HEK293 (cell line): ENCODE measurements around the gene LAMC3.

ENCODE experiments used
- CTCF ChIA-PET: fragments of 350-600 bp; formaldehyde crosslinking; extraction: SDS; loops from one replicate; lab custom pipeline; 2021; ENCODE audit warnings: antibody characterized with exemption; lab: Yijun Ruan, JAX
- POLR2A ChIA-PET: fragments of 300-600 bp; formaldehyde crosslinking; extraction: SDS; loops from one replicate; lab custom pipeline; 2020; ENCODE audit warnings: antibody characterized with exemption, inconsistent platforms; lab: Yijun Ruan, JAX
- H3K27ac ChIP-seq: fragments of 200-500 bp; sonication (Bioruptor generic); 2 replicates; pipeline ENCODE4 v1.5.1; 2014; ENCODE audit warnings: low read depth, low read length, control low read depth, inconsistent platforms; ENCODE audit errors: extremely low read depth
- H3K36me3 ChIP-seq, 2 experiments: fragments of 200-500 bp in 1 of 2; sonication (Bioruptor generic) in 1 of 2; 1 replicate in 1 of 2; 2 replicates in 1 of 2; pipeline ENCODE4 v1.5.1; 2014 to 2017; ENCODE audit warnings: inconsistent platforms in 2 of 2, low read length in 2 of 2; ENCODE audit not compliant: control insufficient read depth in 2 of 2, insufficient read depth in 1 of 2
- H3K4me1 ChIP-seq: fragments of 200-500 bp; sonication (Bioruptor generic); 2 replicates; pipeline ENCODE4 v1.5.1; 2014; ENCODE audit warnings: mild to moderate bottlenecking, low read length, inconsistent platforms; ENCODE audit not compliant: control insufficient read depth, insufficient read depth
- H3K4me3 ChIP-seq: 2 replicates; pipeline ENCODE4 v1.5.1; 2011; ENCODE audit warnings: low read depth, mild to moderate bottlenecking, control low read depth, low read length, moderate library complexity
- H3K9me3 ChIP-seq: fragments of 200-500 bp; sonication (Bioruptor generic); 2 replicates; pipeline ENCODE4 v1.5.1; 2014; ENCODE audit warnings: low read depth, low read length, inconsistent platforms; ENCODE audit not compliant: control insufficient read depth, insufficient read depth
- BCL11B ChIP-seq: fragments of 450-650 bp; formaldehyde crosslinking; IDR thresholded peaks from 2 replicates; pipeline ENCODE4 v1.5.1; 2016; ENCODE audit warnings: low read depth, missing biosample characterization, missing genetic modification characterization
- EGR2 ChIP-seq: fragments of 450-650 bp; formaldehyde crosslinking; IDR thresholded peaks from 2 replicates; pipeline ENCODE4 v1.5.1; 2016; ENCODE audit warnings: low read depth, missing biosample characterization, missing genetic modification characterization
- KLF1 ChIP-seq: fragments of 450-650 bp; formaldehyde crosslinking; IDR thresholded peaks from 2 replicates; pipeline ENCODE4 v1.5.1; 2016; ENCODE audit warnings: missing biosample characterization, missing genetic modification characterization
- MYNN ChIP-seq: fragments of 450-650 bp; formaldehyde crosslinking; IDR thresholded peaks from 2 replicates; pipeline ENCODE4 v1.5.1; 2016; ENCODE audit warnings: missing biosample characterization, missing genetic modification characterization, borderline replicate concordance
- RBAK ChIP-seq: fragments of 450-650 bp; formaldehyde crosslinking; IDR thresholded peaks from 2 replicates; pipeline ENCODE4 v1.5.1; 2016; ENCODE audit warnings: missing biosample characterization, missing genetic modification characterization
- SALL2 ChIP-seq: fragments of 450-650 bp; formaldehyde crosslinking; IDR thresholded peaks from 2 replicates; pipeline ENCODE4 v1.5.0; 2017; ENCODE audit warnings: missing biosample characterization, mild to moderate bottlenecking, missing genetic modification characterization, borderline replicate concordance
- SCRT2 ChIP-seq: fragments of 450-650 bp; formaldehyde crosslinking; IDR thresholded peaks from 2 replicates; pipeline ENCODE4 v1.5.1; 2016; ENCODE audit warnings: missing biosample characterization, missing genetic modification characterization
- SP2 ChIP-seq: fragments of 450-650 bp; formaldehyde crosslinking; IDR thresholded peaks from 2 replicates; pipeline ENCODE4 v1.5.1; 2016; ENCODE audit warnings: missing biosample characterization, missing genetic modification characterization
- YY1 ChIP-seq: fragments of 450-650 bp; formaldehyde crosslinking; IDR thresholded peaks from 2 replicates; pipeline ENCODE4 v1.5.1; 2018; ENCODE audit warnings: missing biosample characterization, missing genetic modification characterization
- ZBTB7A ChIP-seq: fragments of 450-650 bp; formaldehyde crosslinking; IDR thresholded peaks from 2 replicates; pipeline ENCODE4 v1.5.1; 2016; ENCODE audit warnings: low read depth, missing biosample characterization, missing genetic modification characterization
- ZFP37 ChIP-seq: fragments of 450-650 bp; formaldehyde crosslinking; IDR thresholded peaks from 2 replicates; pipeline ENCODE4 v1.5.1; 2016; ENCODE audit warnings: missing biosample characterization, missing genetic modification characterization
- ZNF157 ChIP-seq: fragments of 450-650 bp; formaldehyde crosslinking; IDR thresholded peaks from 2 replicates; pipeline ENCODE4 v1.5.1; 2016; ENCODE audit warnings: missing biosample characterization, missing genetic modification characterization
- ZNF184 ChIP-seq: fragments of 450-650 bp; IDR thresholded peaks from 2 replicates; pipeline ENCODE4 v1.5.1; 2018; ENCODE audit warnings: missing biosample characterization, mild to moderate bottlenecking, missing genetic modification characterization
- ZNF211 ChIP-seq: fragments of 450-650 bp; formaldehyde crosslinking; IDR thresholded peaks from 2 replicates; pipeline ENCODE4 v1.5.1; 2016; ENCODE audit warnings: low read depth, missing biosample characterization, missing genetic modification characterization
- ZNF23 ChIP-seq: fragments of 450-650 bp; formaldehyde crosslinking; IDR thresholded peaks from 2 replicates; pipeline ENCODE4 v1.5.1; 2016; ENCODE audit warnings: missing biosample characterization, missing genetic modification characterization, borderline replicate concordance
- ZNF311 ChIP-seq: fragments of 450-650 bp; formaldehyde crosslinking; IDR thresholded peaks from 2 replicates; pipeline ENCODE4 v1.5.1; 2017; ENCODE audit warnings: missing biosample characterization, missing genetic modification characterization, borderline replicate concordance
- ZNF37A ChIP-seq: fragments of 450-650 bp; IDR thresholded peaks from 2 replicates; pipeline ENCODE4 v1.5.1; 2018; ENCODE audit warnings: missing biosample characterization, missing genetic modification characterization
- ZNF501 ChIP-seq: fragments of 450-650 bp; formaldehyde crosslinking; IDR thresholded peaks from 2 replicates; pipeline ENCODE4 v1.5.1; 2016; ENCODE audit warnings: missing biosample characterization, missing genetic modification characterization
- ZNF610 ChIP-seq: fragments of 450-650 bp; formaldehyde crosslinking; IDR thresholded peaks from 2 replicates; pipeline ENCODE4 v1.5.1; 2016; ENCODE audit warnings: missing biosample characterization, missing genetic modification characterization, borderline replicate concordance
- ZNF624 ChIP-seq: fragments of 450-650 bp; formaldehyde crosslinking; IDR thresholded peaks from 2 replicates; pipeline ENCODE4 v1.5.1; 2017; ENCODE audit warnings: missing biosample characterization, missing genetic modification characterization
- ZNF785 ChIP-seq: fragments of 450-650 bp; formaldehyde crosslinking; IDR thresholded peaks from 2 replicates; pipeline ENCODE4 v1.5.1; 2016; ENCODE audit warnings: missing biosample characterization, missing genetic modification characterization
- TF ChIP-seq, protein P1 (sequence below): fragments of 450-650 bp; IDR thresholded peaks from 2 replicates; pipeline ENCODE4 v1.5.1; 2018; ENCODE audit warnings: missing biosample characterization, missing genetic modification characterization
- TF ChIP-seq, protein P2 (sequence below): fragments of 450-650 bp; formaldehyde crosslinking; IDR thresholded peaks from 2 replicates; pipeline ENCODE4 v1.5.1; 2016; ENCODE audit warnings: missing biosample characterization, missing genetic modification characterization

LAMC3 gene

DNA sequence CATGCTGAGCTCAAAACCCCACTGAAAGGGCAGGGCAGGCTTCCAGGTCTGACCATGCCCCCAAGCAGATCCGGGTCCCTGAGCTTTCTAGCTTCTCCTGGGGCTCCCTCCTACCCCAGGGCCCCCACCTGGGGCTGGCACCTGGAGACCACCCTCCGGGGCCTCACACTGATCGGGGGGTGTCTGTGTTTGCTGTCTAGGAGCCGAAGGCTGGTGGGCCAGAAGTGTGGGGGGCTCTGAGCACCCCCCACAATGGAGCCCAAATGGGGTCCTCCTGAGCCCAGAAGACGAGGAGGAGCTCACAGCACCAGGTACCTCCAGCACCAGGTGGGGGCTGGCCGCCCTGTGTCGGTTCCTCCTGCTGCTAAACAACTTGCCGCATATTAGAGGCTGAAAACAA is 39.8 kb downstream of the LAMC3 start:
- H3K36me3 ChIP-seq: no peaks in the 10 kb centered on the region
- H3K4me3 ChIP-seq: no peak overlapping the region
- TF ChIP-seq ZBTB7A (tag by site-specific recombination) (no peak), EGR2 (tag by site-specific recombination) (no peak), ZNF211 (tag by site-specific recombination) (no peak), MYNN (tag by site-specific recombination) (no peak), ZNF311 (tag by site-specific recombination) (no peak), ZNF23 (tag by site-specific recombination) (no peak), KLF1 (tag by site-specific recombination) (no peak), ZNF785 (tag by site-specific recombination) (no peak), ZNF501 (no peak), ZFP37 (tag by site-specific recombination) (no peak), ZNF624 (tag by site-specific recombination) (no peak), ZNF37A (no peak), ZNF157 (tag by site-specific recombination) (no peak), ZNF184 (tag by site-specific recombination) (no peak), YY1 (no peak), RBAK (tag by site-specific recombination) (no peak)
- TF ChIP-seq, all 188 proteins: peak for 0
- Histone ChIP-seq H3K9me3 (no peaks in the 10 kb centered on the region), H3K27ac (no peak overlapping the region), H3K4me1 (no peaks in the 10 kb centered on the region)
- POLR2A ChIA-PET: no interaction called here
- CTCF ChIA-PET: interaction anchor here (0.6 to 5.8 kb wide), 12 partner anchors 9 to 486 kb away, joined by 3 to 65 read pairs (median 4); no protein-coding TSS in a partner anchor

DNA sequence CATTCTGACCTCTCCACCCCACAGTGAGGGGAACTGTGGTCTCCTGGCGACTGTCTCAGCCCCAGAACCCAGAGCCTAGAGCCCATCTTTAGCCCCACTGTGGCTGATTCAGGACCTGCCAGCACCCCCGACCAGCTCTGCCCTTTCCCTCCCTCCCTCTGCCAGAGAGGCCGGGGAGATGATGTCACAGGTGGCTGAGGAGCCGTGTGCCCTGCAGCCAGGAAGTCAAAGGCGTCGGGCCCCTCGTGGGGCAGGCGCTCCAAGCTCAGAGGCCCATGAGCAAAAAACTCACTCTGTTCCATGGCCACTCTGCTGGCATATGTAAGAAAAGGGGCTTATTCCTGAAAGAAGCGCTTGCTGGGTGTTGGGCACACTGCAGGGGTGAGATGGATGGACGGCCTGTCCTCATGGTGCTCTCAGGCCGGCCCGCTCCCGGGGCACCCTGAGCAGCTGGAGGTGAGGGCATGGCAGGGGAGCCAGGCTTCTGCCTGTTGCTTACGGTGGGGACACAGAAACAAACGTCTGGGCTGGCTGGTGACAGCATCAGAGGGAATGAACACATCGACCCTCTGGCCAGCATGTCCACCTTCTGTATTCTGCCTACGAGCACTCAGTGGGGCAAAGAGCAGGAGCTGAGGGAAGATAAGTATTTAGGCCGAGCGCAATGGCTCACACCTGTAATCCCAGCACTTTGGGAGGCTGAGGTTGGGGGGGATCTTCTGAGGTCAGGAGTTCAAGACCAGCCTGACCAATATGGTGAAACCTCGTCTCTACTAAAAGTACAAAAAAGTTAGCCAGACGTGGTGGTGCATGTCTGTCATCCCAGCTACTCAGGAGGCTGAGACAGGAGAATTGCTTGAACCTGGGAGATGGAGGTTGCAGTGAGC is 41.1 kb downstream of the LAMC3 start:
- POLR2A ChIA-PET: no interaction called here
- Histone ChIP-seq H3K27ac (no peak overlapping the region), H3K36me3 (no peaks in the 10 kb centered on the region), H3K9me3 (no peaks in the 10 kb centered on the region), H3K4me3 (no peak overlapping the region), H3K4me1 (no peaks in the 10 kb centered on the region)
- CTCF ChIA-PET: interaction anchor here (0.5 to 5.8 kb wide), 12 partner anchors 7 to 349 kb away, joined by 3 to 65 read pairs (median 4); no protein-coding TSS in a partner anchor
- TF ChIP-seq ZNF610 (no peak), SCRT2 (tag by site-specific recombination) (0 out of 2 replicates have a peak, but pooled peaks have one; percentile 33), SALL2 (tag by site-specific recombination) (no peak)
- TF ChIP-seq, protein P1, sequence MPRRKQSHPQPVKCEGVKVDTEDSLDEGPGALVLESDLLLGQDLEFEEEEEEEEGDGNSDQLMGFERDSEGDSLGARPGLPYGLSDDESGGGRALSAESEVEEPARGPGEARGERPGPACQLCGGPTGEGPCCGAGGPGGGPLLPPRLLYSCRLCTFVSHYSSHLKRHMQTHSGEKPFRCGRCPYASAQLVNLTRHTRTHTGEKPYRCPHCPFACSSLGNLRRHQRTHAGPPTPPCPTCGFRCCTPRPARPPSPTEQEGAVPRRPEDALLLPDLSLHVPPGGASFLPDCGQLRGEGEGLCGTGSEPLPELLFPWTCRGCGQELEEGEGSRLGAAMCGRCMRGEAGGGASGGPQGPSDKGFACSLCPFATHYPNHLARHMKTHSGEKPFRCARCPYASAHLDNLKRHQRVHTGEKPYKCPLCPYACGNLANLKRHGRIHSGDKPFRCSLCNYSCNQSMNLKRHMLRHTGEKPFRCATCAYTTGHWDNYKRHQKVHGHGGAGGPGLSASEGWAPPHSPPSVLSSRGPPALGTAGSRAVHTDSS (tag by site-specific recombination): no peak

DNA sequence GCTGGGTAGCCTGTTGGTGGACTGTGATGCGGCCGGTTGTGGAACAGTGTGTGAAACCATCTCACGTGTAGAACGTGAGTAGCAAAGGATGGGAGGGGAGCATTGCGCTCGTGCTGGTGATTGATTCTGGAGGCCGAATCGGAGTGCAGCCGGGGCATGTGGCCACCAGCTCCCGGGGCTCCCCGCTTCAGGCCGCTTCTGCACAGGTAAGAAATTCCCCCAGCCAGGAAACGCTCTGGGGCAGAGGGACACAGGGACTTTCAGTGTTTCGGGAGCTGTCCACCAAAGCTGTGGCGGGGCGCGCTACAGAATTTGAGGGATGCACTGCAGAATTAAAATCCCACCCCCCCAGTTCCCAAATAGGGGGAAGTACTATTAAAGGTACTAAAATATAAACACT is 41.9 kb downstream of the LAMC3 start:
- H3K4me3 ChIP-seq: no peak overlapping the region
- POLR2A ChIA-PET: no interaction called here
- no peak overlapping the region for H3K27ac ChIP-seq
- H3K4me1 ChIP-seq: no peaks in the 10 kb centered on the region
- TF ChIP-seq BCL11B (tag by site-specific recombination) (no peak), SP2 (tag by site-specific recombination) (no peak)
- TF ChIP-seq, protein P2, sequence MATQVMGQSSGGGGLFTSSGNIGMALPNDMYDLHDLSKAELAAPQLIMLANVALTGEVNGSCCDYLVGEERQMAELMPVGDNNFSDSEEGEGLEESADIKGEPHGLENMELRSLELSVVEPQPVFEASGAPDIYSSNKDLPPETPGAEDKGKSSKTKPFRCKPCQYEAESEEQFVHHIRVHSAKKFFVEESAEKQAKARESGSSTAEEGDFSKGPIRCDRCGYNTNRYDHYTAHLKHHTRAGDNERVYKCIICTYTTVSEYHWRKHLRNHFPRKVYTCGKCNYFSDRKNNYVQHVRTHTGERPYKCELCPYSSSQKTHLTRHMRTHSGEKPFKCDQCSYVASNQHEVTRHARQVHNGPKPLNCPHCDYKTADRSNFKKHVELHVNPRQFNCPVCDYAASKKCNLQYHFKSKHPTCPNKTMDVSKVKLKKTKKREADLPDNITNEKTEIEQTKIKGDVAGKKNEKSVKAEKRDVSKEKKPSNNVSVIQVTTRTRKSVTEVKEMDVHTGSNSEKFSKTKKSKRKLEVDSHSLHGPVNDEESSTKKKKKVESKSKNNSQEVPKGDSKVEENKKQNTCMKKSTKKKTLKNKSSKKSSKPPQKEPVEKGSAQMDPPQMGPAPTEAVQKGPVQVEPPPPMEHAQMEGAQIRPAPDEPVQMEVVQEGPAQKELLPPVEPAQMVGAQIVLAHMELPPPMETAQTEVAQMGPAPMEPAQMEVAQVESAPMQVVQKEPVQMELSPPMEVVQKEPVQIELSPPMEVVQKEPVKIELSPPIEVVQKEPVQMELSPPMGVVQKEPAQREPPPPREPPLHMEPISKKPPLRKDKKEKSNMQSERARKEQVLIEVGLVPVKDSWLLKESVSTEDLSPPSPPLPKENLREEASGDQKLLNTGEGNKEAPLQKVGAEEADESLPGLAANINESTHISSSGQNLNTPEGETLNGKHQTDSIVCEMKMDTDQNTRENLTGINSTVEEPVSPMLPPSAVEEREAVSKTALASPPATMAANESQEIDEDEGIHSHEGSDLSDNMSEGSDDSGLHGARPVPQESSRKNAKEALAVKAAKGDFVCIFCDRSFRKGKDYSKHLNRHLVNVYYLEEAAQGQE: peak; percentile 28; the same call in 1 of the 2 replicates
- H3K9me3 ChIP-seq: no peaks in the 10 kb centered on the region
- no peaks in the 10 kb centered on the region for H3K36me3 ChIP-seq
- CTCF ChIA-PET: interaction anchor here (0.5 to 2.5 kb wide), 5 partner anchors 23 to 299 kb away, joined by 3 to 10 read pairs (median 3); no protein-coding TSS in a partner anchor
